ENCODE results near the gene CIBAR2. TPM values are rescaled to one million over a fixed set of nuclear protein-coding genes. Genes with fewer than 3 reads are reported as not detected.
A peak's percentile ranks its signal among the peaks of the same experiment; 100 is the strongest.

CIBAR2 gene
- total RNA-seq, 3 donors from 2014 or later (not counting 1 experiment from before 2014, with no cell fraction given), result not detected

GRCh38 chr16:85105475-85105874, 6.8 kb downstream of the CIBAR2 start:
- no peaks in the 10 kb centered on the region for H3K9me3 ChIP-seq (ENCODE audit: control insufficient read depth, insufficient read depth, low read length)
- peak overlapping the region; percentile 81 for H3K4me3 Mint-ChIP-seq
- peak overlapping the region; percentile 89 to 93 for H3K27ac Mint-ChIP-seq

GRCh38 chr16:85104821-85105391, 7.4 kb downstream of the CIBAR2 start:
- TF ChIP-seq CTCF (IDR thresholded peaks at IDR 0.05), result no peak
- H3K36me3 Mint-ChIP-seq, result no peaks in the 10 kb centered on the region
- peaks cover 76% of the 10 kb centered on the region for H3K4me1 ChIP-seq (ENCODE audit: control insufficient read depth, insufficient read depth, low read length)
- peak overlapping the region; percentile 81 for H3K4me3 Mint-ChIP-seq
- ATAC-seq (peak; percentile 80 to 93 (median 93)), DNase-seq (peak; percentile 58 to 69)
- peak overlapping the region; percentile 48 for H3K27ac ChIP-seq (ENCODE audit: low read length)
- no peak overlapping the region for H3K4me3 ChIP-seq (ENCODE audit: low read length)
- H3K4me1 Mint-ChIP-seq, result peaks cover 68 to 81% of the 10 kb centered on the region in 2 donors
- peak overlapping the region; percentile 89 to 93 for H3K27ac Mint-ChIP-seq
- no peaks in the 10 kb centered on the region for H3K27me3 ChIP-seq (ENCODE audit: control insufficient read depth, insufficient read depth, low read length)
- no peaks in the 10 kb centered on the region for H3K9me3 Mint-ChIP-seq
- no peaks in the 10 kb centered on the region for H3K27me3 Mint-ChIP-seq (ENCODE audit: low read depth in 2 of 2)
- H3K36me3 ChIP-seq (ENCODE audit: control insufficient read depth, insufficient read depth, low read length), result no peaks in the 10 kb centered on the region
- intact Hi-C loops (cut with micrococcal nuclease), result loop anchor here (1.0 to 10.0 kb wide), 2 partner anchors 50 to 150 kb away; no protein-coding TSS in a partner anchor
- 7% methylated on average over 11 of the region's 11 CpGs for WGBS (ENCODE audit: insufficient coverage)
- H3K9me3 ChIP-seq (ENCODE audit: control insufficient read depth, insufficient read depth, low read length), result no peaks in the 10 kb centered on the region

More at GRCh38 chr16:85105475-85105874, 6.8 kb downstream of the CIBAR2 start:
- H3K36me3 ChIP-seq (ENCODE audit: control insufficient read depth, insufficient read depth, low read length), result no peaks in the 10 kb centered on the region
- Mint-ChIP-seq H3K36me3 (no peaks in the 10 kb centered on the region), H3K4me1 (peaks cover 62 to 76% of the 10 kb centered on the region in 2 donors), H3K27me3 (ENCODE audit: low read depth in 2 of 2) (no peaks in the 10 kb centered on the region), H3K9me3 (no peaks in the 10 kb centered on the region)
- ATAC-seq, result no peak
- no peak for TF ChIP-seq CTCF (IDR thresholded peaks at IDR 0.05)
- 64% methylated on average over 5 of the region's 5 CpGs for WGBS (ENCODE audit: insufficient coverage)
- intact Hi-C loops (cut with micrococcal nuclease), result loop anchor here (10.0 kb wide), 1 partner anchor 149 kb away; no protein-coding TSS in a partner anchor
- H3K4me3 ChIP-seq (ENCODE audit: low read length), result no peak overlapping the region
- H3K27ac ChIP-seq (ENCODE audit: low read length), result peak overlapping the region; percentile 48
- no peaks in the 10 kb centered on the region for H3K27me3 ChIP-seq (ENCODE audit: control insufficient read depth, insufficient read depth, low read length)
- peaks cover 70% of the 10 kb centered on the region for H3K4me1 ChIP-seq (ENCODE audit: control insufficient read depth, insufficient read depth, low read length)
- no peak for DNase-seq

GRCh38 chr16:85104147-85104546, 8.1 kb downstream of the CIBAR2 start:
- WGBS (ENCODE audit: insufficient coverage), result 93% methylated on average over 10 of the region's 12 CpGs
- intact Hi-C loops (cut with micrococcal nuclease), result loop anchor here (1.0 to 10.0 kb wide), 2 partner anchors 49 to 151 kb away; no protein-coding TSS in a partner anchor
- Histone ChIP-seq H3K9me3 (ENCODE audit: control insufficient read depth, insufficient read depth, low read length) (no peaks in the 10 kb centered on the region), H3K4me3 (ENCODE audit: low read length) (no peak overlapping the region), H3K4me1 (ENCODE audit: control insufficient read depth, insufficient read depth, low read length) (peaks cover 84% of the 10 kb centered on the region), H3K27ac (ENCODE audit: low read length) (peak overlapping the region; percentile 48), H3K36me3 (ENCODE audit: control insufficient read depth, insufficient read depth, low read length) (no peaks in the 10 kb centered on the region), H3K27me3 (ENCODE audit: control insufficient read depth, insufficient read depth, low read length) (no peaks in the 10 kb centered on the region)
- no peak for DNase-seq
- no peak for TF ChIP-seq CTCF (IDR thresholded peaks at IDR 0.05)
- peak overlapping the region; percentile 89 to 93 for H3K27ac Mint-ChIP-seq
- no peaks in the 10 kb centered on the region for H3K9me3 Mint-ChIP-seq
- H3K36me3 Mint-ChIP-seq, result no peaks in the 10 kb centered on the region
- H3K27me3 Mint-ChIP-seq (ENCODE audit: low read depth in 2 of 2), result no peaks in the 10 kb centered on the region
- peak overlapping the region; percentile 81 for H3K4me3 Mint-ChIP-seq
- no peak for ATAC-seq
- peaks cover 70 to 80% of the 10 kb centered on the region in 2 donors for H3K4me1 Mint-ChIP-seq

Measured in natural killer cell (primary cell).